HepG2 (cell line): Measurements from ENCODE around the gene PLXNC1. TPM values are rescaled to one million over a fixed set of nuclear protein-coding genes. Genes with fewer than 3 reads are reported as not detected.

ENCODE experiments used
- ARNT ChIP-seq: fragments of 450-650 bp; IDR thresholded peaks from 2 replicates; pipeline ENCODE4 v1.6.1; 2017
- CBX2 ChIP-seq, 2 experiments: fragments of 200-600 bp in 1 of 2; sonication (generic); formaldehyde crosslinking in 1 of 2; IDR thresholded peaks; 2 replicates each; pipeline versions ENCODE4 v1.7.0 to v1.8.1; 2018 to 2022; ENCODE audit warnings: low read depth in 2 of 2, low read length in 1 of 2, mild to moderate bottlenecking in 1 of 2, missing genetic modification reagents in 1 of 2
- CENPT ChIP-seq: sonication (generic); formaldehyde crosslinking; IDR thresholded peaks from 2 replicates; pipeline ENCODE4 v1.8.0; 2022; ENCODE audit warnings: low read depth, mild to moderate bottlenecking, moderate library complexity, missing genetic modification reagents
- GPBP1L1 ChIP-seq: sonication (generic); formaldehyde crosslinking; IDR thresholded peaks from 2 replicates; pipeline ENCODE4 v1.5.0; 2020; ENCODE audit warnings: mild to moderate bottlenecking, missing genetic modification reagents
- HMGXB4 ChIP-seq, 2 experiments: sonication (generic) in 1 of 2; formaldehyde crosslinking in 1 of 2; IDR thresholded peaks; 2 replicates each; pipeline versions ENCODE4 v1.4.0 to v1.6.1; 2018 to 2020; ENCODE audit warnings: missing genetic modification reagents in 2 of 2, borderline replicate concordance in 1 of 2, low read depth in 1 of 2, mild to moderate bottlenecking in 1 of 2, missing biosample characterization in 1 of 2
- HNRNPLL ChIP-seq: fragments of 200-400 bp; formaldehyde crosslinking; IDR thresholded peaks from 2 replicates; pipeline ENCODE4 v1.6.1; 2017; ENCODE audit warnings: mild to moderate bottlenecking, low read depth, low read length; ENCODE audit not compliant: poor library complexity, severe bottlenecking
- MED1 ChIP-seq: sonication (generic); formaldehyde crosslinking; IDR thresholded peaks from 2 replicates; pipeline ENCODE4 v1.4.0; 2020; ENCODE audit warnings: missing genetic modification reagents
- MTF2 ChIP-seq: sonication (generic); formaldehyde crosslinking; IDR thresholded peaks from 2 replicates; pipeline ENCODE4 v1.5.0; 2020; ENCODE audit warnings: missing genetic modification reagents, borderline replicate concordance
- MYC ChIP-seq: sonication (generic); formaldehyde crosslinking; IDR thresholded peaks from 2 replicates; pipeline ENCODE4 v1.9.0; 2021; ENCODE audit warnings: missing genetic modification reagents, borderline replicate concordance
- PCBP1 ChIP-seq: fragments of 200-400 bp; formaldehyde crosslinking; IDR thresholded peaks from 2 replicates; pipeline ENCODE4 v1.6.1; 2017; ENCODE audit warnings: mild to moderate bottlenecking, low read depth, low read length, borderline replicate concordance
- PHF8 ChIP-seq: sonication (generic); formaldehyde crosslinking; IDR thresholded peaks from 2 replicates; pipeline ENCODE4 v1.5.0; 2020; ENCODE audit warnings: missing genetic modification reagents
- RNF2 ChIP-seq: fragments of 450-650 bp; conservative IDR thresholded peaks from 2 replicates; pipeline ENCODE4 v1.6.1; 2016; ENCODE audit warnings: low read depth
- RORA ChIP-seq: sonication (generic); formaldehyde crosslinking; IDR thresholded peaks from 2 replicates; pipeline ENCODE4 v1.5.0; 2020; ENCODE audit warnings: mild to moderate bottlenecking, missing genetic modification reagents, moderate library complexity
- SIN3A ChIP-seq: IDR thresholded peaks from 2 replicates; pipeline ENCODE4 v1.6.1; 2011; ENCODE audit warnings: low read depth, mild to moderate bottlenecking, control low read depth, low read length, borderline replicate concordance
- SKI ChIP-seq: fragments of 450-650 bp; IDR thresholded peaks from one replicate; pipeline ENCODE4 v1.6.1; 2018; ENCODE audit warnings: mild to moderate bottlenecking; ENCODE audit not compliant: partially characterized antibody
- YEATS4 ChIP-seq: sonication (generic); formaldehyde crosslinking; IDR thresholded peaks from 2 replicates; pipeline ENCODE4 v1.4.0; 2020; ENCODE audit warnings: missing genetic modification reagents, borderline replicate concordance
- ZBTB1 ChIP-seq: sonication (generic); formaldehyde crosslinking; IDR thresholded peaks from 2 replicates; pipeline ENCODE4 v1.4.0; 2020; ENCODE audit warnings: missing genetic modification reagents, borderline replicate concordance
- ZNF446 ChIP-seq: sonication (generic); formaldehyde crosslinking; IDR thresholded peaks from 2 replicates; pipeline ENCODE4 v1.5.0; 2020; ENCODE audit warnings: mild to moderate bottlenecking, missing genetic modification reagents
- ZNF543 ChIP-seq: sonication (generic); formaldehyde crosslinking; IDR thresholded peaks from 2 replicates; pipeline ENCODE4 v1.4.0; 2020; ENCODE audit warnings: mild to moderate bottlenecking, missing genetic modification reagents
- ZNF570 ChIP-seq: sonication (generic); formaldehyde crosslinking; IDR thresholded peaks from 2 replicates; pipeline ENCODE4 v1.4.0; 2020; ENCODE audit warnings: mild to moderate bottlenecking, missing genetic modification reagents, borderline replicate concordance
- ZNF709 ChIP-seq: sonication (generic); formaldehyde crosslinking; IDR thresholded peaks from 2 replicates; pipeline ENCODE4 v1.5.0; 2020; ENCODE audit warnings: mild to moderate bottlenecking, missing genetic modification reagents
- ZNF713 ChIP-seq: sonication (generic); formaldehyde crosslinking; IDR thresholded peaks from 2 replicates; pipeline ENCODE4 v1.4.0; 2020; ENCODE audit warnings: mild to moderate bottlenecking, missing genetic modification reagents
- ZNF746 ChIP-seq: sonication (generic); formaldehyde crosslinking; IDR thresholded peaks from 2 replicates; pipeline ENCODE4 v1.8.0; 2022; ENCODE audit warnings: mild to moderate bottlenecking, missing genetic modification reagents
- ZNF749 ChIP-seq: sonication (generic); formaldehyde crosslinking; IDR thresholded peaks from 2 replicates; pipeline ENCODE4 v1.8.0; 2022; ENCODE audit warnings: mild to moderate bottlenecking, missing genetic modification reagents, moderate library complexity, borderline replicate concordance
- ZNF850 ChIP-seq: sonication (generic); formaldehyde crosslinking; conservative IDR thresholded peaks from 2 replicates; pipeline ENCODE4 v1.9.0; 2021; ENCODE audit warnings: mild to moderate bottlenecking, missing genetic modification reagents
- polyA plus RNA-seq, 8 experiments: library from polyadenylated mRNA; depleted of rRNA in 3 of 8; stranded (reverse) in 7 of 8; unstranded in 1 of 8; fragments of >200 nt; fragmentation: Illumina TruSeq in 4 of 8; extraction: Trizol in 4 of 8; gene quantifications; 2 replicates each; pipeline versions ENCODE4 v1.2.1 to v1.2.3, GENCODE V29; 2011 to 2016; ENCODE audit warnings: low read depth in 4 of 8, missing spikeins in 1 of 8, mixed read lengths in 1 of 8; ENCODE audit not compliant: insufficient read depth in 1 of 8
- total RNA-seq, 5 experiments: library from RNA; depleted of rRNA; stranded (reverse); fragments of >200 nt; fragmentation: Illumina TruSeq; extraction: Trizol; gene quantifications; 2 replicates each; pipeline ENCODE4 v1.2.3, GENCODE V29; 2016; ENCODE audit warnings: low read depth in 1 of 5
- TF ChIP-seq, protein P1 (sequence below): sonication (generic); formaldehyde crosslinking; IDR thresholded peaks from 2 replicates; pipeline ENCODE4 v1.4.0; 2020; ENCODE audit warnings: missing genetic modification reagents

PLXNC1 gene
- total and polyA plus RNA-seq, 2 of the 13 experiments (the other 11 are each of a cell fraction or from before 2014, with no cell fraction given), result 6.6 to 11.2 TPM

- peak in 1 of 2 experiments; percentile 58; a peak in 1 of 4 replicates for TF ChIP-seq HMGXB4 (CRISPR knock-in tag; IDR thresholded peaks at IDR 0.05; ENCODE audit: borderline replicate concordance in 1 of 2, low read depth in 1 of 2)
- TF ChIP-seq SKI, result no peak
- 0 out of 2 replicates have a peak, but pooled peaks have one; percentile 26 for TF ChIP-seq SIN3A
- peak; percentile 98 for TF ChIP-seq HNRNPLL
- no peak for TF ChIP-seq ZNF570 (CRISPR knock-in tag)
- TF ChIP-seq CENPT (CRISPR knock-in tag), result no peak
- TF ChIP-seq ZNF746 (CRISPR knock-in tag), result no peak; the same call in 1 of the 2 replicates
- TF ChIP-seq ZNF543 (CRISPR knock-in tag), result no peak
- no peak for TF ChIP-seq ZNF713 (CRISPR knock-in tag)
- TF ChIP-seq MED1 (CRISPR knock-in tag), result no peak
- no peak for TF ChIP-seq GPBP1L1
- no peak for TF ChIP-seq CBX2 (IDR thresholded peaks at IDR 0.05; ENCODE audit: low read depth, low read length)
- TF ChIP-seq CBX2 (CRISPR knock-in tag; IDR thresholded peaks at IDR 0.05; ENCODE audit: low read depth), result no peak
- TF ChIP-seq ZNF850 (CRISPR knock-in tag), result no peak
- 0 out of 2 replicates have a peak, but pooled peaks have one; percentile 2 for TF ChIP-seq ZNF709 (CRISPR knock-in tag)
- no peak for TF ChIP-seq PCBP1
- no peak for TF ChIP-seq RORA (CRISPR knock-in tag)
- 0 out of 2 replicates have a peak, but pooled peaks have one; percentile 20 for TF ChIP-seq RNF2
- TF ChIP-seq, protein P1, sequence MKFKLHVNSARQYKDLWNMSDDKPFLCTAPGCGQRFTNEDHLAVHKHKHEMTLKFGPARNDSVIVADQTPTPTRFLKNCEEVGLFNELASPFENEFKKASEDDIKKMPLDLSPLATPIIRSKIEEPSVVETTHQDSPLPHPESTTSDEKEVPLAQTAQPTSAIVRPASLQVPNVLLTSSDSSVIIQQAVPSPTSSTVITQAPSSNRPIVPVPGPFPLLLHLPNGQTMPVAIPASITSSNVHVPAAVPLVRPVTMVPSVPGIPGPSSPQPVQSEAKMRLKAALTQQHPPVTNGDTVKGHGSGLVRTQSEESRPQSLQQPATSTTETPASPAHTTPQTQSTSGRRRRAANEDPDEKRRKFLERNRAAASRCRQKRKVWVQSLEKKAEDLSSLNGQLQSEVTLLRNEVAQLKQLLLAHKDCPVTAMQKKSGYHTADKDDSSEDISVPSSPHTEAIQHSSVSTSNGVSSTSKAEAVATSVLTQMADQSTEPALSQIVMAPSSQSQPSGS (CRISPR knock-in tag), result 0 out of 2 replicates have a peak, but pooled peaks have one; percentile 6
- no peak for TF ChIP-seq MTF2 (CRISPR knock-in tag)
- no peak for TF ChIP-seq ARNT
- TF ChIP-seq ZBTB1 (CRISPR knock-in tag), result no peak
- TF ChIP-seq PHF8 (CRISPR knock-in tag), result peak; percentile 26; the same call in 1 of the 2 replicates
- TF ChIP-seq ZNF446 (CRISPR knock-in tag), result 0 out of 2 replicates have a peak, but pooled peaks have one; percentile 1
- 0 out of 2 replicates have a peak, but pooled peaks have one; percentile 59 for TF ChIP-seq YEATS4
- TF ChIP-seq ZNF749 (CRISPR knock-in tag), result no peak
- no peak for TF ChIP-seq MYC (CRISPR knock-in tag)
Observed at GRCh38 chr12:94147991-94148738, at the start of gene PLXNC1 (continued).
